ENCODE data around the gene CCDC18. TPM values are rescaled to one million over a fixed set of nuclear protein-coding genes. Genes with fewer than 3 reads are reported as not detected.

The CCDC18 gene
- total RNA-seq, 2 donors from 2014 or later, result 5.0 to 6.9 TPM

- H3K4me3 ChIP-seq, result no peak overlapping the region
- no peaks in the 10 kb centered on the region for H3K36me3 ChIP-seq
- no peak for TF ChIP-seq CTCF (IDR thresholded peaks at IDR 0.05)
- no peaks in the 10 kb centered on the region for H3K9me3 ChIP-seq
- H3K27ac ChIP-seq, result no peak overlapping the region
- no peak for DNase-seq (ENCODE audit: low spot score)
- no peaks in the 10 kb centered on the region for H3K4me1 ChIP-seq
- no peaks in the 10 kb centered on the region for H3K27me3 ChIP-seq
Measured at GRCh38 chr1:93324486-93325464, 144.3 kb downstream of the CCDC18 start.

Other genes with a start within 250 kb of the CCDC18 start
- gene DIPK1A, start 219.3 kb upstream of the CCDC18 start, total RNA-seq, result 1 to 10 TPM; 5.9 to 7.9 TPM
- 1 to 10 TPM; 6.2 to 6.3 TPM for gene MTF2, start 101.4 kb upstream of the CCDC18 start, total RNA-seq
- 10 to 100 TPM; 80.4 to 81.2 TPM for gene TMED5, start 311 bp upstream of the CCDC18 start, total RNA-seq
- 10 to 100 TPM; 19.3 to 28.9 TPM for gene DR1, start 165.2 kb downstream of the CCDC18 start, total RNA-seq